GM12873 (cell line): Measurements from ENCODE around the gene KIAA1614.

ENCODE experiments used
- CTCF ChIP-seq: IDR thresholded peaks from 2 replicates; pipeline ENCODE4 v1.5.1; 2012; ENCODE audit warnings: low read depth, mild to moderate bottlenecking, moderate library complexity, low read length, control low read depth; ENCODE audit not compliant: insufficient read depth; ENCODE audit errors: missing control alignments

The KIAA1614 gene

DNA sequence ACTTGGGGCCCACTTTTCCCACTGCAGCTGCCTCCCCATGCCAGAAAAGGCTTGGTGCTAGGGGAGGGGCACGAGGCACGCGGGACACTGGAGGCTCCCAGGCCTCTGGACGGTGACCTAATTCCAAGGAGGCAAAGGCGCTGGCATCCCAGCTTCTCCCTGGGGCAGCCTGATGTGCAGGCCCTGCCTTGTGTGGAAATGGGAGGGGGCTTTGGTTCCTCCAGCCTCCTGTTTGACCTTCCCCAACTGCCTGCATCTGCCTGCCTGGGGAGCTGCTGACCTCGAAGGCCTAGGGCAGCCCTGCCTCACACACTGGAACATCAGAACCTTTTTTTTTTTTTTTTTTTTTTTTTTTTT, 39.9 kb downstream of the KIAA1614 start:
- TF ChIP-seq CTCF: no peak

DNA sequence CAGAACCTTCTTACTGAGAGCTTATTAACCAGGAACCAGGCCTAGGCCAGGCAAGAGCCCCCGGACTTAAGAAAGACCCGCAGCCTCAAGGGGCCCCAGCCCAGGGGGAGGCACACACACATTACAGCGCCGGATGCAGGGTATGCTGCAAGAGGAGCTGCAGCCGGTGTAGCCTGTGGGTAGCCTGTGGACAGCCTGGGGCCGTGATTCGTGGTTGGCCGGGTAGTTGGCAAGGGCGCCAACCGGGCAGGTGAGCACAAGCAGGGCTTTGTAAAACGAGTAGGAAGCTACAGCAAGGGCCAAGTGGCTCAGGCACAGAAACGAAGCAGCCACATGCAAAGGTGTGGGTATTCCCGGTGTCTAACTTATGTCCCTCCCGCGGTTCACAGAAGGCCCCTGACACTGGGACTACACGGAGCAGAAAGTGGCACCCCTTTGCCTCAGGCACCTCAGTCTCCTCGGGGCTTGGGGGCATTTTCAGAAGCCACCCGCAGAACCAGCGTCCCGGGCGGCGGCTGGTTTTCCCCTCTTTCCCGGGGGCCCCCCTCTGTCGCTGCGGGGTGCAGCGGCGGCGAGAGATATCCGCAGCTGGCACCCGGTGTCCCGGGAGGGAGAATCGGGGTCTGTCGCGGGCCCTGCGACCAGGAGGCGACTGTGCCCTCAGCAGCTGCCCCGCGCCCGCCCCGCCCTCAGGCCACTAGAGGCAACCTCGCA, 40.8 kb downstream of the KIAA1614 start:
- TF ChIP-seq CTCF: no peak

- no peak for TF ChIP-seq CTCF
Observed at GRCh38 chr1:180954005-180954800, 41.5 kb downstream of the KIAA1614 start.

- TF ChIP-seq CTCF: no peak
Observed at GRCh38 chr1:180954801-180955165, 42.1 kb downstream of the KIAA1614 start.

DNA sequence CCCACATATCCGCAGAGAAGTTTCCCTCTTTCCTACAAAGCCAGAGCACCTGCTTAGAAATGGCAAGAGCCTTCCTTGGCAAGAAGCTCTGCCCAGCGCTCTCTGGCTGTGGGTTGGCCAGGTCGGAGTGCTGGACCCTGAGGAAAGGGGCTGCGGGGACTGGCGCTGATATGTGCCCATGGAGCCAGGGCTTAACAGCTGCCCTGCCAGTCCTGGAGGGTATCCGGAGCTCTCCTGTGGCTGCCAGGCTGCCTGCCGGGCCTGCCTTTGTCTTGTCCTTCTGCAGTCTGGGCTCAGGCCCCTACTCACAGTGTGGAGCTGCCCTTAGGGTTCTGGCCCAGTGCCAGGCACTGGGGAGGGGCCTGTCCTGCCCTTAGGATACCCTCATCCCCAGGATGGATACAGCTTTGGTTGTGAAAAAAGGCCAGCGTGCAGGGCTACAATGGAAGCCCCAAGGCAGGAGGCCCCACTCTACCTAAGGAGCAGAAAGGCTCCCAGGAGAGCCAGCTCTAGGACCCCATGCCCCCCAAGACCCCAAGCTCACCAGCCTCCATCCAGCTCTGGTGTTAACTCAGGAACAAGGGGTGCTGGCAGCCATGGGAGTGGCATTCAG, 43.4 kb downstream of the KIAA1614 start:
- no peak for TF ChIP-seq CTCF

DNA sequence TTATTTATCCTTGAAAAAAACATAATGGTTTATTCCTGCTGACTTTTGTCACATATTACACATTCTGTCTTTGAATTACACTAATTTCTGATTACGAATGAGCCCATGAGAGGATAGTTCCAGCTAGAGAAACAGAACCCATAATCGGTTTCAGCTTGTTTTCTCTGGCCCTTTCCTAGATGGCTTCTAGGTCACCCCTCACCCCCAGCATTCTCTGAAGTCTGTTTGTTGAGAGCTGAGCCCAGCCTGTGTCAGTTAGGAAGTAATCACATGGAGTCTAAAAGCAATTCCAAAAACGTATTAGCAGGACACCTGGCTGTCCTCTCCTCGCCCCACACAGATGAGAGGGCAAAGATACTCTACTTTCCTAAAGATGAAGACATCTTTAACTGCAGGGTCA, 48.9 kb downstream of the KIAA1614 start:
- no peak for TF ChIP-seq CTCF

GRCh38 chr1:180962178-180962577, 49.5 kb downstream of the KIAA1614 start:
- no peak for TF ChIP-seq CTCF
